Chondrocyte (in vitro differentiated cells): ENCODE measurements around the gene TRAK2. TPM values are rescaled to one million over a fixed set of nuclear protein-coding genes. Genes with fewer than 3 reads are reported as not detected.
"Not testable (repeated sequence)": the region's sequence is repeated elsewhere in the genome, so short reads cannot be mapped to it uniquely, and the experiment has no call there.

ENCODE experiments used
- DNase-seq: peaks from one replicate; pipeline ENCODE4 v3.0.0; 2021; ENCODE audit warnings: mixed read lengths, low spot score
- H3K27ac Mint-ChIP-seq: one replicate; pipeline ENCODE4 v1.8.0; 2021; ENCODE audit warnings: mild to moderate bottlenecking, moderate library complexity, mixed read lengths; ENCODE audit not compliant: unreplicated experiment
- H3K27me3 Mint-ChIP-seq: 2 replicates; pipeline ENCODE4 v1.8.0; 2021; ENCODE audit warnings: low read depth, mixed read lengths
- H3K36me3 Mint-ChIP-seq: 2 replicates; pipeline ENCODE4 v1.8.0; 2021; ENCODE audit warnings: low read depth, mixed read lengths
- H3K4me1 Mint-ChIP-seq: 2 replicates; pipeline ENCODE4 v1.8.0; 2021; ENCODE audit warnings: low read depth, mild to moderate bottlenecking, mixed read lengths
- H3K4me3 Mint-ChIP-seq: one replicate; pipeline ENCODE4 v1.8.0; 2021; ENCODE audit warnings: mild to moderate bottlenecking, moderate library complexity, mixed read lengths; ENCODE audit not compliant: unreplicated experiment
- H3K9me3 Mint-ChIP-seq: 2 replicates; pipeline ENCODE4 v1.8.0; 2021; ENCODE audit warnings: low read depth, mixed read lengths
- CTCF ChIP-seq: fragments of 200-600 bp; sonication (generic); IDR thresholded peaks from 2 replicates; pipeline ENCODE4 v1.5.0; 2021; ENCODE audit warnings: antibody characterized with exemption, mild to moderate bottlenecking, moderate library complexity
- total RNA-seq: library from RNA; stranded (reverse); gene quantifications from 3 replicates; pipeline ENCODE4 v1.2.1, GENCODE V29; 2021

The TRAK2 gene
- total RNA-seq, 1 donor from 2014 or later: 48.4 TPM

DNA sequence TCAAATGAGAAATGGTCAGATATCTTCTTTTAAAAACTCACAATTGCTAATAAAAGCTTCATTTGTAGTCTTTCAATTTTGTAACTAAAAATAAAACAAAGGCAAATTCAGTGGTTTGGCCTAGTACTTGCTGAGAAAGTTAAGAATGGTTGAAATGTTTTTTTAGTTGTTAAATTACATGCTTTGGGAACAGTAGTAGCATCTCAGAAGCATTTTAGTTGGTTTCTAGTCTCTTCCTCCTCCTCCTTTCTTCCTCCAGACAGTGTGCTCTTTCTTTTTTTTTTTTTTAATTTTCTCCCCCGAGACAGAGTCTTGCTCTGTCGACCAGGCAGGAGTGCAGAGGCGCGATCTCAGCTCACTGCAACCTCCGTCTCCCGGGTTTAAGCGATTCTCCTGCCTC, 9.8 kb downstream of the TRAK2 start:
- Mint-ChIP-seq H3K4me3 (no peak overlapping the region), H3K27me3 (no peaks in the 10 kb centered on the region), H3K4me1 (peaks cover 12% of the 10 kb centered on the region), H3K36me3 (no peaks in the 10 kb centered on the region), H3K9me3 (no peaks in the 10 kb centered on the region), H3K27ac (peak overlapping the region; percentile 46)
- TF ChIP-seq CTCF: no peak
- no peak for DNase-seq

GRCh38 chr2:201440182-201440581, 11.1 kb downstream of the TRAK2 start:
- Mint-ChIP-seq H3K36me3 (no peaks in the 10 kb centered on the region), H3K27me3 (no peaks in the 10 kb centered on the region), H3K4me1 (peaks cover 17% of the 10 kb centered on the region), H3K27ac (no peak overlapping the region), H3K9me3 (no peaks in the 10 kb centered on the region), H3K4me3 (no peak overlapping the region)
- no peak for DNase-seq
- TF ChIP-seq CTCF: no peak

DNA sequence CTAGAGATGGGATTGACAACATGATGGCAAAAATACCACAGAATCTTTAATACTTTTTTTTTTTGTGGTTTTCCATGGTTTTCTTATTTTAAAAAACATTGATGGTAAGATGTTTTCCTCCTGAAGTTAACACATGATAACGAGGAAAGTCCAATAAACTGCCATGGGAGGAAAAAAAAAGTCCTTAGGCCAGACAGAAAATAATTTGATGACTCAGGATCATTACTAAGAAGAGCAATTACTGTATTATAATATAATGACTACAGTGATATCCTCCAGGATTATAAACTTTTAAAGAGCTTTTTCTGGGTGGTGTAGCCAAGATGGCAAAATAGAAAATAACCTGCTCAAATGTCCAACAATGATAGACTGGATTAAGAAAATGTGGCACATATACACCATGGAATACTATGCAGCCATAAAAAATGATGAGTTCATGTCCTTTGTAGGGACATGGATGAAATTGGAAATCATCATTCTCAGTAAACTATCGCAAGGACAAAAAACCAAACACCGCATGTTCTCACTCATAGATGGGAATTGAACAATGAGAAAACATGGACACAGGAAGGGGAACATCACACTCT, 11.8 kb downstream of the TRAK2 start:
- H3K36me3 Mint-ChIP-seq, H3K9me3 Mint-ChIP-seq, H3K27ac Mint-ChIP-seq, DNase-seq, H3K27me3 Mint-ChIP-seq, H3K4me3 Mint-ChIP-seq: not testable (repeated sequence)
- peaks cover 17% of the 10 kb centered on the region for H3K4me1 Mint-ChIP-seq

GRCh38 chr2:201436141-201436540, 15.1 kb downstream of the TRAK2 start:
- TF ChIP-seq CTCF: no peak
- no peaks in the 10 kb centered on the region for H3K9me3 Mint-ChIP-seq
- H3K4me1 Mint-ChIP-seq: peaks cover 35% of the 10 kb centered on the region
- H3K27me3 Mint-ChIP-seq: no peaks in the 10 kb centered on the region
- DNase-seq: no peak
- no peaks in the 10 kb centered on the region for H3K36me3 Mint-ChIP-seq
- H3K4me3 Mint-ChIP-seq: no peak overlapping the region
- peak overlapping the region; percentile 73 for H3K27ac Mint-ChIP-seq

DNA sequence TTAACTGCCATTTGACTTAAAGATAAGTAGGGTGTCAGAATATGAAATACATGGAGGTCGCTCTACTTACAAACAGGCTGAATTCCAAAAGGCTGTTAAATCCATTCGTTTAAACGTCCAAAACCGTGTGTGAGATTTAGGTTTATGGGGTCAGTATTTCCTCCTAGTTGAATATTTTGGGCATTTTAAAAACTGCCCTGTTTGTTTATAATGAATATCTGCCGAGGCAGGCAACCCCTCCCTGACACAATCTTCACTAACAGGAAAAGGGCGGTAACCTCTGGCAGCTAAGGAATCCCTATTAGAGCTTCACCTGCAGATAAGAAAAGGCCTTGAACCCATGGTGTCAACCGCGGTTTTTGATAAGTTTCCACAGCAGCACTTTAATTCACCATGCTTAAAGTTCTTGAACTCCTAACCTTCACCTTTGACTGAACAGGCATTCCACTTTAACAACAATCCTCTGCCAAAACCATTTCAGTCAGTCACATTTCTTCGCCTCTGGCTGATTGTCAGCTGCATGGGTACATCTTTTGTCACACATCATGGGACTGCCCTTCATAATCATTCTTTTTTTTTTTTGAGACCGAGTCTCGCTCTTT, 17.8 kb downstream of the TRAK2 start:
- peaks cover 34% of the 10 kb centered on the region for H3K4me1 Mint-ChIP-seq
- H3K4me3 Mint-ChIP-seq: no peak overlapping the region
- no peak for TF ChIP-seq CTCF
- no peaks in the 10 kb centered on the region for H3K27me3 Mint-ChIP-seq
- peaks cover 6% of the 10 kb centered on the region for H3K36me3 Mint-ChIP-seq
- peak overlapping the region; percentile 50 for H3K27ac Mint-ChIP-seq
- no peak for DNase-seq
- H3K9me3 Mint-ChIP-seq: peaks cover 6% of the 10 kb centered on the region
